HCT116 (cell line): ENCODE measurements around the gene PRICKLE2. TPM values are rescaled to one million over a fixed set of nuclear protein-coding genes. Genes with fewer than 3 reads are reported as not detected.

Source experiments
- ATAC-seq: fragments of 200-7000 bp; cut with Tn5 transposase; 2 replicates; pipeline ENCODE4 v1.9.1; 2020; ENCODE audit warnings: mild to moderate bottlenecking, moderate library complexity
- BruUV-seq: library from RNA; stranded (reverse); fragments of 400-500 nt; replicated peaks from 2 replicates; lab custom pipeline; 2021; lab: Mats Ljungman, UMichigan
- CTCF ChIA-PET: fragments of 300-600 bp; sonication (Branson Sonifier 250); formaldehyde crosslinking; loops from one replicate; lab custom pipeline; 2021; ENCODE audit warnings: antibody characterized with exemption; lab: Charles Lee
- POLR2A ChIA-PET: fragments of 300-600, 350-600 bp; sonication (Branson Sonifier 250); formaldehyde crosslinking; loops from one replicate; lab custom pipeline; 2021; ENCODE audit warnings: antibody characterized with exemption; lab: Charles Lee
- RAD21 ChIA-PET, 2 experiments: fragments of 300-600 bp; sonication (Branson Sonifier 250); formaldehyde crosslinking; loops; one replicate each; lab custom pipeline; 2023; ENCODE audit warnings: low total read pairs in 2 of 2; ENCODE audit not compliant: uncharacterized antibody in 2 of 2, unreplicated experiment in 2 of 2, low non-redundant PET in 1 of 2; lab: Charles Lee
- DNase-seq: peaks from one replicate; pipeline ENCODE4 v3.0.0-alpha.2; 2010; ENCODE audit warnings: low read depth, low spot score
- H2AFZ ChIP-seq: fragments of 200-600 bp; shearing (Covaris generic), sonication (generic); 2 replicates; pipeline ENCODE4 v1.6.1; 2017; ENCODE audit warnings: low read depth, mixed run types, mixed read lengths, antibody characterized with exemption, low read length; ENCODE audit not compliant: poor library complexity, severe bottlenecking
- H3K27ac ChIP-seq: 2 replicates; pipeline ENCODE4 v1.5.1; 2012; ENCODE audit warnings: low read depth, low read length
- H3K27me3 ChIP-seq: fragments of 200-600 bp; sonication (generic); 2 replicates; pipeline ENCODE4 v1.6.1; 2016; ENCODE audit warnings: mixed run types, low read length, mixed read lengths; ENCODE audit not compliant: insufficient read depth
- H3K36me3 ChIP-seq, 2 experiments: fragments of 200-500 bp in 1 of 2; fragments of 200-600 bp in 1 of 2; sonication (Bioruptor generic) in 1 of 2; sonication (generic) in 1 of 2; 2 replicates each; pipeline versions ENCODE4 v1.5.1 to v1.6.1; 2014 to 2016; ENCODE audit warnings: low read length in 2 of 2, inconsistent platforms in 1 of 2, mixed read lengths in 1 of 2, mixed run types in 1 of 2; ENCODE audit not compliant: insufficient read depth in 2 of 2, control insufficient read depth in 1 of 2
- H3K4me1 ChIP-seq, 2 experiments: fragments of 200-600 bp in 1 of 2; sonication (generic) in 1 of 2; 2 replicates each; pipeline versions ENCODE4 v1.5.1 to v1.6.1; 2012 to 2017; ENCODE audit warnings: low read length in 2 of 2, inconsistent platforms in 1 of 2, mild to moderate bottlenecking in 1 of 2, mixed read lengths in 1 of 2, mixed run types in 1 of 2, moderate library complexity in 1 of 2; ENCODE audit not compliant: insufficient read depth in 2 of 2, control insufficient read depth in 1 of 2
- H3K4me2 ChIP-seq: fragments of 200-600 bp; sonication (generic); 2 replicates; pipeline ENCODE4 v1.6.1; 2017; ENCODE audit warnings: mixed run types, low read length, mixed read lengths
- H3K4me3 ChIP-seq, 2 experiments: fragments of 200-600 bp in 1 of 2; sonication (generic) in 1 of 2; replicated peaks in 1 of 2; 2 replicates each; pipeline ENCODE4 v1.5.1; 2011 to 2016; ENCODE audit warnings: low read length in 2 of 2, control low read depth in 1 of 2, low read depth in 1 of 2, mild to moderate bottlenecking in 1 of 2, mixed read lengths in 1 of 2, mixed run types in 1 of 2
- H3K79me2 ChIP-seq: fragments of 200-600 bp; sonication (generic); 2 replicates; pipeline ENCODE4 v1.6.1; 2017; ENCODE audit warnings: mild to moderate bottlenecking, mixed run types, low read length, moderate library complexity, mixed read lengths; ENCODE audit not compliant: insufficient read depth
- H3K9ac ChIP-seq: fragments of 200-600 bp; sonication (generic); 2 replicates; pipeline ENCODE4 v1.6.1; 2016; ENCODE audit warnings: low read length, mixed read lengths
- H3K9me2 ChIP-seq: fragments of 200-600 bp; sonication (generic), shearing (Covaris generic); 2 replicates; pipeline ENCODE4 v1.6.1; 2017; ENCODE audit warnings: mixed run types, mild to moderate bottlenecking, moderate library complexity; ENCODE audit not compliant: insufficient read depth
- H3K9me3 ChIP-seq, 2 experiments: fragments of 200-500 bp in 1 of 2; fragments of 200-600 bp in 1 of 2; sonication (Bioruptor generic) in 1 of 2; sonication (generic) in 1 of 2; 2 replicates each; pipeline ENCODE4 v1.6.1; 2014 to 2017; ENCODE audit warnings: low read length in 2 of 2, mixed read lengths in 2 of 2, inconsistent platforms in 1 of 2, low read depth in 1 of 2, mild to moderate bottlenecking in 1 of 2, mixed run types in 1 of 2, moderate library complexity in 1 of 2; ENCODE audit not compliant: control insufficient read depth in 1 of 2, insufficient read depth in 1 of 2
- H4K20me1 ChIP-seq: fragments of 200-600 bp; sonication (generic), shearing (Covaris generic); 2 replicates; pipeline ENCODE4 v1.6.1; 2017; ENCODE audit warnings: mixed run types, mild to moderate bottlenecking, moderate library complexity; ENCODE audit not compliant: insufficient read depth
- ATF3 ChIP-seq: IDR thresholded peaks from 2 replicates; pipeline ENCODE4 v1.6.1; 2012
- CBX3 ChIP-seq: IDR thresholded peaks from 2 replicates; pipeline ENCODE4 v1.6.1; 2012; ENCODE audit warnings: low read depth
- ELF1 ChIP-seq: IDR thresholded peaks from 2 replicates; pipeline ENCODE4 v1.6.1; 2012; ENCODE audit warnings: low read depth, borderline replicate concordance
- EZH2 ChIP-seq: fragments of 200-600 bp; sonication (generic); IDR thresholded peaks from 2 replicates; pipeline ENCODE4 v1.6.1; 2017; ENCODE audit warnings: antibody characterized with exemption, mixed run types
- EZH2phosphoT487 ChIP-seq: fragments of 200-600 bp; IDR thresholded peaks from 2 replicates; pipeline ENCODE4 v1.6.1; 2018; ENCODE audit warnings: antibody characterized with exemption, borderline replicate concordance
- FOSL1 ChIP-seq: IDR thresholded peaks from 2 replicates; pipeline ENCODE4 v1.6.1; 2012; ENCODE audit warnings: low read depth
- JUND ChIP-seq: IDR thresholded peaks from 2 replicates; pipeline ENCODE4 v1.6.1; 2012
- MAX ChIP-seq: IDR thresholded peaks from 2 replicates; pipeline ENCODE4 v1.6.1; 2012
- POLR2A ChIP-seq: IDR thresholded peaks from 2 replicates; pipeline ENCODE4 v1.7.0; 2011; ENCODE audit warnings: borderline replicate concordance; ENCODE audit not compliant: insufficient read depth, insufficient read length; ENCODE audit errors: extremely low read depth
- RAD21 ChIP-seq: IDR thresholded peaks from 2 replicates; pipeline ENCODE4 v1.6.1; 2012; ENCODE audit warnings: low read depth, mild to moderate bottlenecking
- REST ChIP-seq: IDR thresholded peaks from 2 replicates; pipeline ENCODE4 v1.6.1; 2012; ENCODE audit warnings: low read depth
- SIN3A ChIP-seq: IDR thresholded peaks from 2 replicates; pipeline ENCODE4 v1.6.1; 2012; ENCODE audit warnings: low read depth
- SP1 ChIP-seq: IDR thresholded peaks from 2 replicates; pipeline ENCODE4 v1.6.1; 2012; ENCODE audit warnings: low read depth
- SRF ChIP-seq: IDR thresholded peaks from 2 replicates; pipeline ENCODE4 v1.6.1; 2012; ENCODE audit warnings: low read depth
- TCF7L2 ChIP-seq: IDR thresholded peaks from 2 replicates; pipeline ENCODE4 v1.7.0; 2011; ENCODE audit warnings: borderline replicate concordance, inconsistent platforms; ENCODE audit not compliant: insufficient read depth, insufficient read length; ENCODE audit errors: extremely low read depth
- YY1 ChIP-seq: IDR thresholded peaks from 2 replicates; pipeline ENCODE4 v1.6.1; 2011; ENCODE audit warnings: low read length, low read depth, moderate library complexity, mild to moderate bottlenecking; ENCODE audit not compliant: insufficient replicate concordance; ENCODE audit errors: extremely low read depth
- ZBTB33 ChIP-seq: IDR thresholded peaks from 2 replicates; pipeline ENCODE4 v1.6.1; 2011; ENCODE audit warnings: mild to moderate bottlenecking, low read length, moderate library complexity; ENCODE audit not compliant: insufficient replicate concordance; ENCODE audit errors: extremely low read depth
- ZFX ChIP-seq: fragments of 450-650 bp; IDR thresholded peaks from 2 replicates; pipeline ENCODE4 v1.6.1; 2017
- ZNF274 ChIP-seq: fragments of 200-500 bp; sonication (Bioruptor generic); IDR thresholded peaks from 2 replicates; pipeline ENCODE4 v1.6.1; 2014; ENCODE audit warnings: mild to moderate bottlenecking, low read depth, low read length, inconsistent platforms
- intact Hi-C: fragments of 100-400 bp; cut with micrococcal nuclease; formaldehyde crosslinking; loops from 2 replicates; pipeline ENCODE4 v1.10.0; 2022
- total RNA-seq: library from RNA; stranded (reverse); gene quantifications from one replicate; pipeline ENCODE4 v1.2.1, GENCODE V29; 2021; ENCODE audit not compliant: unreplicated experiment

PRICKLE2 gene
- total RNA-seq, 1 experiment from 2014 or later = 0.05 TPM

GRCh38 chr3:64163755-64164148, 61.5 kb downstream of the PRICKLE2 start:
- Histone ChIP-seq H3K9ac (no peak overlapping the region), H3K4me3 (no peak overlapping the region), H3K4me2 (no peak overlapping the region), H3K4me1 (no peaks in the 10 kb centered on the region), H3K27ac (no peak overlapping the region), H3K27me3 (peaks cover 43% of the 10 kb centered on the region), H3K9me2 (no peaks in the 10 kb centered on the region), H3K36me3 (no peaks in the 10 kb centered on the region), H3K79me2 (no peaks in the 10 kb centered on the region), H2AFZ (no peak overlapping the region), H4K20me1 (no peaks in the 10 kb centered on the region), H3K9me3 (no peaks in the 10 kb centered on the region)
- ChIA-PET CTCF (interaction anchor here (0.7 kb wide), 1 partner anchor 50 kb away, joined by 4 read pairs; no protein-coding TSS in a partner anchor), RAD21 (no interaction called here), POLR2A (no interaction called here)
- no peak for DNase-seq
- ATAC-seq = no peak
- no peak for TF ChIP-seq CBX3
- TF ChIP-seq ZBTB33 = no peak
- TF ChIP-seq ATF3 = no peak
- no peak for TF ChIP-seq RAD21
- TF ChIP-seq SRF = no peak
- no peak for TF ChIP-seq EZH2
- TF ChIP-seq ZNF274 = no peak
- TF ChIP-seq FOSL1 = no peak
- TF ChIP-seq TCF7L2 = no peak
- TF ChIP-seq SP1 = no peak
- no peak for TF ChIP-seq JUND
- no peak for TF ChIP-seq YY1
- TF ChIP-seq SIN3A = no peak
- TF ChIP-seq MAX = no peak
- no peak for TF ChIP-seq POLR2A
- TF ChIP-seq REST = no peak
- TF ChIP-seq ZFX = no peak
- no peak for TF ChIP-seq ELF1
- TF ChIP-seq EZH2phosphoT487 = no peak
- no TSS peak for BruUV-seq
- intact Hi-C loops = no loop called here
